ENCODE measurements around the gene SIRPB1. TPM values are rescaled to one million over a fixed set of nuclear protein-coding genes. Genes with fewer than 3 reads are reported as not detected.
"Not testable (repeated sequence)": the region's sequence is repeated elsewhere in the genome, so short reads cannot be mapped to it uniquely, and the experiment has no call there.

SIRPB1 gene
- total RNA-seq, 2 donors from 2014 or later = 3.7 to 5.7 TPM

GRCh38 chr20:1616858-1617434 is 2.9 kb downstream of the SIRPB1 start:
- H3K4me1 ChIP-seq = no peaks in the 10 kb centered on the region
- TF ChIP-seq CTCF (IDR thresholded peaks at IDR 0.05) = no peak
- H3K27ac ChIP-seq = no peak overlapping the region
- DNase-seq (ENCODE audit: low spot score) = no peak
- H3K36me3 ChIP-seq = no peaks in the 10 kb centered on the region
- peaks cover 0 to 12% of the 10 kb centered on the region in 2 donors for H3K9me3 ChIP-seq
- H3K27me3 ChIP-seq = no peaks in the 10 kb centered on the region
- no peak overlapping the region for H3K4me3 ChIP-seq

- not testable (repeated sequence) for DNase-seq (ENCODE audit: low spot score); H3K36me3 ChIP-seq; H3K27me3 ChIP-seq; H3K4me3 ChIP-seq; H3K9me3 ChIP-seq; H3K4me1 ChIP-seq; H3K27ac ChIP-seq
These were observed 9.4 kb downstream of the SIRPB1 start for GRCh38 chr20:1610404-1610803.

- DNase-seq (ENCODE audit: low spot score); H3K27ac ChIP-seq; H3K27me3 ChIP-seq; H3K36me3 ChIP-seq; H3K4me3 ChIP-seq; H3K4me1 ChIP-seq; H3K9me3 ChIP-seq: not testable (repeated sequence)
These were observed 11.0 kb downstream of the SIRPB1 start for GRCh38 chr20:1608678-1609347.

- no peaks in the 10 kb centered on the region for H3K36me3 ChIP-seq
- H3K27ac ChIP-seq = no peak overlapping the region
- H3K4me1 ChIP-seq = no peaks in the 10 kb centered on the region
- no peak overlapping the region for H3K4me3 ChIP-seq
- no peak for TF ChIP-seq CTCF (IDR thresholded peaks at IDR 0.05)
- no peaks in the 10 kb centered on the region for H3K9me3 ChIP-seq
- H3K27me3 ChIP-seq = no peaks in the 10 kb centered on the region
- DNase-seq (ENCODE audit: low spot score) = no peak
These were observed 19.1 kb downstream of the SIRPB1 start for GRCh38 chr20:1600736-1601135.

- H3K9me3 ChIP-seq = no peaks in the 10 kb centered on the region
- no peak for TF ChIP-seq CTCF (IDR thresholded peaks at IDR 0.05)
- no peak for DNase-seq (ENCODE audit: low spot score)
- no peaks in the 10 kb centered on the region for H3K27me3 ChIP-seq
- no peaks in the 10 kb centered on the region for H3K4me1 ChIP-seq
- H3K27ac ChIP-seq = no peak overlapping the region
- H3K4me3 ChIP-seq = no peak overlapping the region
- no peaks in the 10 kb centered on the region for H3K36me3 ChIP-seq
These were observed 24.5 kb downstream of the SIRPB1 start for GRCh38 chr20:1595333-1595732.

- Histone ChIP-seq H3K4me1 (no peaks in the 10 kb centered on the region), H3K27me3 (no peaks in the 10 kb centered on the region), H3K4me3 (no peak overlapping the region), H3K36me3 (no peaks in the 10 kb centered on the region), H3K27ac (no peak overlapping the region), H3K9me3 (no peaks in the 10 kb centered on the region)
- no peak for TF ChIP-seq CTCF (IDR thresholded peaks at IDR 0.05)
- no peak for DNase-seq (ENCODE audit: low spot score)
These were observed 31.0 kb downstream of the SIRPB1 start for GRCh38 chr20:1588533-1589460.

Data from right atrium auricular region (tissue), 2 donors.